Mesenchymal stem cell (in vitro differentiated cells and primary cell): ENCODE measurements around the gene ZNF407.

Experiments
- DNase-seq: peaks from one replicate; pipeline ENCODE4 v3.0.0-alpha.2; 2013
- H2AFZ ChIP-seq: one replicate; pipeline ENCODE4 v1.6.1; 2013; ENCODE audit warnings: low read depth, mild to moderate bottlenecking, control low read depth, inconsistent platforms, low read length, moderate library complexity
- H2AK5ac ChIP-seq: 2 replicates; pipeline ENCODE4 v1.6.1; 2013; ENCODE audit warnings: low read length, moderate library complexity, mild to moderate bottlenecking, inconsistent platforms; ENCODE audit not compliant: severe bottlenecking
- H2BK120ac ChIP-seq: one replicate; pipeline ENCODE4 v1.6.1; 2013; ENCODE audit warnings: low read depth, mild to moderate bottlenecking, inconsistent platforms, low read length, moderate library complexity
- H2BK12ac ChIP-seq, 2 experiments: one replicate each; pipeline ENCODE4 v1.6.1; 2013; ENCODE audit warnings: inconsistent platforms in 2 of 2, low read length in 2 of 2, mild to moderate bottlenecking in 2 of 2, moderate library complexity in 2 of 2, control low read depth in 1 of 2
- H2BK15ac ChIP-seq: one replicate; pipeline ENCODE4 v1.6.1; 2013; ENCODE audit warnings: mild to moderate bottlenecking, low read depth, inconsistent platforms; ENCODE audit not compliant: poor library complexity, severe bottlenecking
- H2BK5ac ChIP-seq: 2 replicates; pipeline ENCODE4 v1.6.1; 2013; ENCODE audit warnings: low read depth, mild to moderate bottlenecking, low read length, control low read depth, inconsistent platforms; ENCODE audit not compliant: poor library complexity, severe bottlenecking
- H3K14ac ChIP-seq, 2 experiments: one replicate each; pipeline ENCODE4 v1.6.1; 2013; ENCODE audit warnings: inconsistent platforms in 2 of 2, low read length in 2 of 2, control low read depth in 1 of 2, mild to moderate bottlenecking in 1 of 2, moderate library complexity in 1 of 2
- H3K18ac ChIP-seq, 2 experiments: one replicate each; pipeline ENCODE4 v1.6.1; 2013; ENCODE audit warnings: inconsistent platforms in 2 of 2, low read length in 2 of 2, control low read depth in 1 of 2, low read depth in 1 of 2, mild to moderate bottlenecking in 1 of 2
- H3K23ac ChIP-seq, 2 experiments: one replicate each; pipeline ENCODE4 v1.6.1; 2013; ENCODE audit warnings: inconsistent platforms in 2 of 2, low read length in 2 of 2, mild to moderate bottlenecking in 2 of 2, moderate library complexity in 2 of 2, control low read depth in 1 of 2
- H3K27ac ChIP-seq: 2 replicates; pipeline ENCODE4 v1.5.1; 2013; ENCODE audit warnings: mild to moderate bottlenecking, moderate library complexity, low read length, control low read depth, inconsistent platforms; ENCODE audit not compliant: poor library complexity, severe bottlenecking
- H3K27me3 ChIP-seq, 2 experiments: 2 replicates each; pipeline versions ENCODE4 v1.6.1 to v1.7.0; 2013; ENCODE audit warnings: low read length in 2 of 2, mild to moderate bottlenecking in 2 of 2, moderate library complexity in 2 of 2, control low read depth in 1 of 2, inconsistent platforms in 1 of 2; ENCODE audit not compliant: control insufficient read depth in 1 of 2, insufficient read depth in 1 of 2
- H3K36me3 ChIP-seq, 2 experiments: 2 replicates each; pipeline versions ENCODE4 v1.6.1 to v1.7.0; 2013; ENCODE audit warnings: low read length in 2 of 2, control low read depth in 1 of 2, inconsistent platforms in 1 of 2, low read depth in 1 of 2, mild to moderate bottlenecking in 1 of 2; ENCODE audit not compliant: insufficient read depth in 2 of 2, control insufficient read depth in 1 of 2
- H3K4ac ChIP-seq, 2 experiments: one replicate each; pipeline ENCODE4 v1.6.1; 2013; ENCODE audit warnings: inconsistent platforms in 2 of 2, low read length in 2 of 2, mild to moderate bottlenecking in 2 of 2, moderate library complexity in 2 of 2, control low read depth in 1 of 2, low read depth in 1 of 2
- H3K4me1 ChIP-seq: 2 replicates; pipeline ENCODE4 v1.6.1; 2013; ENCODE audit warnings: low read depth, low read length, control low read depth; ENCODE audit not compliant: control insufficient read depth, insufficient read depth
- H3K4me2 ChIP-seq: 2 replicates; pipeline ENCODE4 v1.6.1; 2013; ENCODE audit warnings: low read length, mild to moderate bottlenecking, inconsistent platforms; ENCODE audit not compliant: poor library complexity, severe bottlenecking
- H3K4me3 ChIP-seq, 2 experiments: 2 replicates each; pipeline versions ENCODE4 v1.5.1 to v1.7.0; 2013; ENCODE audit warnings: low read length in 2 of 2, mild to moderate bottlenecking in 2 of 2, control low read depth in 1 of 2, low read depth in 1 of 2; ENCODE audit not compliant: insufficient read depth in 1 of 2
- H3K79me1 ChIP-seq: replicated peaks from 2 replicates; pipeline ENCODE4 v1.6.1; 2013; ENCODE audit warnings: mild to moderate bottlenecking, control low read depth, low read length, inconsistent platforms; ENCODE audit not compliant: poor library complexity, severe bottlenecking
- H3K9ac ChIP-seq: 2 replicates; pipeline ENCODE4 v1.7.0; 2013; ENCODE audit warnings: mild to moderate bottlenecking, low read length, moderate library complexity
- H3K9me3 ChIP-seq: 2 replicates; pipeline ENCODE4 v1.7.0; 2013; ENCODE audit warnings: mild to moderate bottlenecking, low read length; ENCODE audit not compliant: control insufficient read depth
- H4K8ac ChIP-seq: one replicate; pipeline ENCODE4 v1.6.1; 2013; ENCODE audit warnings: inconsistent platforms, mild to moderate bottlenecking, low read length, moderate library complexity
- H4K91ac ChIP-seq: one replicate; pipeline ENCODE4 v1.6.1; 2013; ENCODE audit warnings: mild to moderate bottlenecking, low read length, inconsistent platforms
- WGBS: methylation state at CpG from one replicate; pipeline ENCODE4 v1.1.7; 2013; ENCODE audit warnings: mixed read lengths; 5-methylcytosine and 5-hydroxymethylcytosine counted together

ZNF407 gene

GRCh38 chr18:74914648-74915047 lies 317.0 kb downstream of the ZNF407 start:
- no peak overlapping the region for H4K8ac ChIP-seq
- H3K4me2 ChIP-seq = no peak overlapping the region
- H3K14ac ChIP-seq = no peak overlapping the region
- H4K91ac ChIP-seq = no peak overlapping the region
- H3K9ac ChIP-seq = no peak overlapping the region
- H2BK12ac ChIP-seq = no peak overlapping the region
- no peak overlapping the region for H2BK5ac ChIP-seq
- WGBS = 93% methylated on average over 2 of the region's 2 CpGs
- no peak overlapping the region for H3K27ac ChIP-seq
- no peak overlapping the region for H2BK120ac ChIP-seq
- no peak overlapping the region for H3K23ac ChIP-seq
- H3K4me1 ChIP-seq = peaks cover 2% of the 10 kb centered on the region
- H2AFZ ChIP-seq = no peak overlapping the region
- no peak overlapping the region for H3K4ac ChIP-seq
- no peak overlapping the region for H3K4me3 ChIP-seq
- peaks cover 3 to 4% of the 10 kb centered on the region in 2 experiments for H3K36me3 ChIP-seq
- H3K27me3 ChIP-seq = no peaks in the 10 kb centered on the region
- no peaks in the 10 kb centered on the region for H3K9me3 ChIP-seq
- H3K79me1 ChIP-seq = peaks cover under 1% of the 10 kb centered on the region
- peak; percentile 9 for DNase-seq
- no peak overlapping the region for H2BK15ac ChIP-seq
- H3K18ac ChIP-seq = no peak overlapping the region
- H2AK5ac ChIP-seq = no peak overlapping the region

- Histone ChIP-seq H4K8ac (no peak overlapping the region), H3K27me3 (no peaks in the 10 kb centered on the region), H3K4ac (no peak overlapping the region), H3K36me3 (peaks cover 4 to 12% of the 10 kb centered on the region in 2 experiments), H2BK12ac (no peak overlapping the region), H3K9ac (no peak overlapping the region), H2BK120ac (no peak overlapping the region), H4K91ac (no peak overlapping the region), H3K23ac (no peak overlapping the region), H3K9me3 (no peaks in the 10 kb centered on the region), H2AK5ac (no peak overlapping the region), H3K18ac (no peak overlapping the region), H2BK5ac (no peak overlapping the region), H2AFZ (no peak overlapping the region), H3K4me3 (no peak overlapping the region), H3K14ac (no peak overlapping the region), H3K27ac (no peak overlapping the region), H3K79me1 (peaks cover 2% of the 10 kb centered on the region), H3K4me2 (no peak overlapping the region), H3K4me1 (peaks cover 2% of the 10 kb centered on the region), H2BK15ac (no peak overlapping the region)
- DNase-seq = no peak
- WGBS = 32% methylated on average over 3 of the region's 5 CpGs
Observed at GRCh38 chr18:74916773-74917393, 319.2 kb downstream of the ZNF407 start.

GRCh38 chr18:74918276-74918790 lies 320.7 kb downstream of the ZNF407 start:
- H2AFZ ChIP-seq = no peak overlapping the region
- no peak overlapping the region for H3K4ac ChIP-seq
- peak overlapping the region in 1 of 2 experiments; percentile 48 for H3K14ac ChIP-seq
- H3K27me3 ChIP-seq = no peaks in the 10 kb centered on the region
- H3K4me1 ChIP-seq = peaks cover 2% of the 10 kb centered on the region
- H2BK15ac ChIP-seq = no peak overlapping the region
- H2BK12ac ChIP-seq = no peak overlapping the region
- no peak overlapping the region for H3K4me3 ChIP-seq
- peak overlapping the region in 1 of 2 experiments; percentile 30 for H3K18ac ChIP-seq
- DNase-seq = no peak
- WGBS = 70% methylated on average over 3 of the region's 3 CpGs
- H3K9me3 ChIP-seq = no peaks in the 10 kb centered on the region
- H3K9ac ChIP-seq = no peak overlapping the region
- peaks cover 2% of the 10 kb centered on the region for H3K79me1 ChIP-seq
- no peak overlapping the region for H2AK5ac ChIP-seq
- no peak overlapping the region for H2BK5ac ChIP-seq
- no peak overlapping the region for H3K23ac ChIP-seq
- H3K27ac ChIP-seq = no peak overlapping the region
- peaks cover 4 to 15% of the 10 kb centered on the region in 2 experiments for H3K36me3 ChIP-seq
- no peak overlapping the region for H2BK120ac ChIP-seq
- H3K4me2 ChIP-seq = no peak overlapping the region
- H4K8ac ChIP-seq = no peak overlapping the region
- no peak overlapping the region for H4K91ac ChIP-seq

DNA sequence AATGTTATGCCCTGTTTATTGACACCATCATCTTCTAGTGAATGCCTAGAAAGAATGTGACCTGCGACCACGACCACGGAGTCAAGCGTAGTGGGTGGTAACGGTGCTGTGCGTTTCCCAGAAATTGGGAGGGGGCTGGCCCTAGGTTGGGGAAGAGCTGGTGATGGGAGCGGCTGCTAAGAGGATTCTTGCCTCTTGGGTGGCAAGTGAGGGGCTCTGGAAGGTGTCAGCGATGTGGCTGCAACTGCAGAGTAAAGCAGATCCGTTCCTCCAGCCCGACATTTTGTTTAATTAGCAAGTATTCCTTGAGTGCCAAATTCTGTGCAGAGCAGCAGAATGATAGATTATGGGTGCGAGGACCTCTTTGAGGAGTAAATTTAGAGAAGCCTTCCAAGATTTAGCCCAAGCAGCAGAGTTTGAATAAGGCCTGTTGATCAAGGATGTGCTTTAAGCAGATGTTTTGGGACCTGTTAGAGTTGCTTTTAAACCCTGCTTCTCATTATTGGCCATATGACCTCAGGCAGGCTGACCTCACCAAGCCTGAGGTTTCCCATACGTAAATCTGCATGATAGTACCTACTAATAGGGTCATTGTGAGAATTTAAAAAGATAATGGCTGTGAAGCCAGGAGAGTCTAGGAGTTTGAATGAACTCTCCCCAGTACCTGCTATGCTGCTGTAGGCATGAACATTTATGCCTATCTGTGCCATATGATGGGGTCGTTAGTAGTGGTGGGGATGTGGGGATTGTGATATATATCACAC lies 323.6 kb downstream of the ZNF407 start:
- Histone ChIP-seq H2BK15ac (no peak overlapping the region), H4K8ac (no peak overlapping the region), H3K18ac (no peak overlapping the region), H2AK5ac (no peak overlapping the region), H3K4me1 (peaks cover 2% of the 10 kb centered on the region), H3K9me3 (no peaks in the 10 kb centered on the region), H3K4ac (no peak overlapping the region), H2AFZ (no peak overlapping the region), H3K14ac (no peak overlapping the region), H2BK120ac (no peak overlapping the region), H3K27ac (no peak overlapping the region), H3K4me2 (no peak overlapping the region), H3K9ac (no peak overlapping the region), H3K27me3 (no peaks in the 10 kb centered on the region), H4K91ac (no peak overlapping the region), H2BK12ac (no peak overlapping the region), H2BK5ac (no peak overlapping the region), H3K36me3 (peaks cover 0 to 15% of the 10 kb centered on the region in 2 experiments), H3K4me3 (no peak overlapping the region), H3K79me1 (peaks cover 2% of the 10 kb centered on the region), H3K23ac (no peak overlapping the region)
- 84% methylated on average over 13 of the region's 13 CpGs for WGBS
- no peak for DNase-seq
